Stimulated activated CD4-positive, alpha-beta T cell treated with anti-CD3 and anti-CD28 coated beads, Interleukin-4, amount 100 ng/mL, for 4 hours (primary cell): Measurements from ENCODE around the gene FILIP1L.

Experiments
- DNase-seq, 2 experiments: peaks; one replicate each; pipeline ENCODE4 v3.0.0-alpha.2; 2020

FILIP1L gene

GRCh38 chr3:100124201-100124761 is 10.0 kb upstream of the FILIP1L start:
- DNase-seq = no peak

GRCh38 chr3:100123112-100123511 is 8.8 kb upstream of the FILIP1L start:
- no peak for DNase-seq

GRCh38 chr3:100122321-100122720 is 8.0 kb upstream of the FILIP1L start:
- no peak for DNase-seq

GRCh38 chr3:100120693-100121092 is 6.4 kb upstream of the FILIP1L start:
- no peak for DNase-seq

- DNase-seq = no peak
Observed at GRCh38 chr3:100120012-100120411, 5.7 kb upstream of the FILIP1L start.

- no peak for DNase-seq
Observed at GRCh38 chr3:100117093-100117492, 2.8 kb upstream of the FILIP1L start.

- no peak for DNase-seq
Observed at GRCh38 chr3:100113723-100114412, 433 bp downstream of the FILIP1L start.

- DNase-seq = no peak
Observed at GRCh38 chr3:100111728-100112127, 2.6 kb downstream of the FILIP1L start.

GRCh38 chr3:100110162-100110561 is 4.1 kb downstream of the FILIP1L start:
- DNase-seq = no peak

- no peak for DNase-seq
Observed at GRCh38 chr3:100108464-100109079, 5.7 kb downstream of the FILIP1L start.

GRCh38 chr3:100107221-100107814 is 7.0 kb downstream of the FILIP1L start:
- DNase-seq = no peak

- DNase-seq = no peak
Observed at GRCh38 chr3:100106531-100107141, 7.7 kb downstream of the FILIP1L start.

GRCh38 chr3:100106094-100106493 is 8.2 kb downstream of the FILIP1L start:
- no peak for DNase-seq

GRCh38 chr3:100105501-100105900 is 8.8 kb downstream of the FILIP1L start:
- no peak for DNase-seq

GRCh38 chr3:100104817-100105413 is 9.4 kb downstream of the FILIP1L start:
- DNase-seq = no peak

GRCh38 chr3:100104442-100104798 is 9.9 kb downstream of the FILIP1L start:
- DNase-seq = no peak

- no peak for DNase-seq
Observed at GRCh38 chr3:100103558-100104441, 10.5 kb downstream of the FILIP1L start.

- DNase-seq = no peak
Observed at GRCh38 chr3:100102757-100103156, 11.5 kb downstream of the FILIP1L start.

GRCh38 chr3:100100425-100100824 is 13.9 kb downstream of the FILIP1L start:
- no peak for DNase-seq

GRCh38 chr3:100099621-100100020 is 14.7 kb downstream of the FILIP1L start:
- DNase-seq = no peak

- no peak for DNase-seq
Observed at GRCh38 chr3:100098784-100099070, 15.6 kb downstream of the FILIP1L start.
